K562 (cell line): ENCODE data around the gene MACROD2. TPM values are rescaled to one million over a fixed set of nuclear protein-coding genes. Genes with fewer than 3 reads are reported as not detected.

Experiments used
- CEBPZ ChIP-seq: fragments of 150-350 bp; IDR thresholded peaks from 2 replicates; pipeline ENCODE4 v1.6.1; 2014; ENCODE audit warnings: low read depth, mild to moderate bottlenecking, low read length, borderline replicate concordance
- COPS2 ChIP-seq: fragments of 450-650 bp; conservative IDR thresholded peaks from 2 replicates; pipeline ENCODE4 v1.6.1; 2016; ENCODE audit warnings: mild to moderate bottlenecking, moderate library complexity
- CSDE1 ChIP-seq, 2 experiments: fragments of 450-650 bp; IDR thresholded peaks; 2 replicates each; pipeline ENCODE4 v1.6.1; 2016; ENCODE audit warnings: mild to moderate bottlenecking in 1 of 2
- EGR1 ChIP-seq: fragments of 450-650 bp; conservative IDR thresholded peaks from 2 replicates; pipeline ENCODE4 v1.6.1; 2017; ENCODE audit warnings: mild to moderate bottlenecking
- NFXL1 ChIP-seq: fragments of 450-650 bp; formaldehyde crosslinking; IDR thresholded peaks from 2 replicates; pipeline ENCODE4 v1.4.0; 2021; ENCODE audit warnings: mild to moderate bottlenecking
- OTX1 ChIP-seq: fragments of 450-650 bp; formaldehyde crosslinking; IDR thresholded peaks from 2 replicates; pipeline ENCODE4 v1.4.0; 2022; ENCODE audit warnings: mild to moderate bottlenecking
- PRMT5 ChIP-seq: sonication (generic); formaldehyde crosslinking; IDR thresholded peaks from 2 replicates; pipeline ENCODE4 v1.5.0; 2020; ENCODE audit warnings: missing genetic modification reagents
- SNRNP70 ChIP-seq: fragments of 200-400 bp; formaldehyde crosslinking; optimal IDR thresholded peaks from 2 replicates; pipeline ENCODE3; 2017; ENCODE audit warnings: low read depth, low read length
- ZNF197 ChIP-seq: fragments of 200-800 bp; sonication (Bioruptor generic); IDR thresholded peaks from 2 replicates; pipeline ENCODE4 v1.6.1; 2016; ENCODE audit warnings: low read depth, missing genetic modification characterization, missing compliant biosample characterization
- ZNF449 ChIP-seq: fragments of 250-450 bp; sonication (Bioruptor Pico); IDR thresholded peaks from 2 replicates; pipeline ENCODE4 v1.8.0; 2022; ENCODE audit warnings: moderate library complexity, mild to moderate bottlenecking, inconsistent platforms
- polyA plus RNA-seq, 8 experiments: library from polyadenylated mRNA; depleted of rRNA in 4 of 8; stranded (reverse) in 5 of 8; unstranded in 3 of 8; fragments of >200 nt; fragmentation: Nextera tagmentation in 2 of 8; fragmentation: Illumina TruSeq in 1 of 8; extraction: Ambion mirVana in 2 of 8; extraction: Trizol in 1 of 8; gene quantifications; 2 replicates each; pipeline versions ENCODE4 v1.2.1 to v1.2.3, GENCODE V29; 2011 to 2014; ENCODE audit warnings: inconsistent platforms in 1 of 8, missing spikeins in 1 of 8
- total RNA-seq, 7 experiments: library from RNA; depleted of rRNA in 6 of 7; stranded (reverse); fragments of >200 nt in 6 of 7; fragmentation: Illumina TruSeq in 2 of 7; extraction: Trizol in 2 of 7; gene quantifications; 2 replicates each; pipeline versions ENCODE4 v1.2.1 to v1.2.3, GENCODE V29; 2011 to 2021; ENCODE audit warnings: low replicate concordance in 1 of 7
- TF ChIP-seq, protein P1 (sequence below): fragments of 250-450 bp; sonication (Bioruptor Pico); IDR thresholded peaks from 2 replicates; pipeline ENCODE4 v1.8.0; 2021; ENCODE audit warnings: moderate library complexity, mild to moderate bottlenecking, inconsistent platforms
- TF ChIP-seq, protein P2 (sequence below), 2 experiments: fragments of 250-450 bp in 1 of 2; fragments of 450-650 bp in 1 of 2; sonication (Bioruptor Pico) in 1 of 2; IDR thresholded peaks; 2 replicates each; pipeline versions ENCODE4 v1.6.1 to v1.8.0; 2016 to 2021; ENCODE audit warnings: mild to moderate bottlenecking in 2 of 2, moderate library complexity in 2 of 2, missing compliant biosample characterization in 1 of 2, missing genetic modification characterization in 1 of 2

MACROD2 gene
- total and polyA plus RNA-seq, 9 of the 15 experiments (the other 6 are each of a cell fraction or from before 2014, with no cell fraction given), result not detected

- no peak for TF ChIP-seq CEBPZ
- TF ChIP-seq, protein P1, sequence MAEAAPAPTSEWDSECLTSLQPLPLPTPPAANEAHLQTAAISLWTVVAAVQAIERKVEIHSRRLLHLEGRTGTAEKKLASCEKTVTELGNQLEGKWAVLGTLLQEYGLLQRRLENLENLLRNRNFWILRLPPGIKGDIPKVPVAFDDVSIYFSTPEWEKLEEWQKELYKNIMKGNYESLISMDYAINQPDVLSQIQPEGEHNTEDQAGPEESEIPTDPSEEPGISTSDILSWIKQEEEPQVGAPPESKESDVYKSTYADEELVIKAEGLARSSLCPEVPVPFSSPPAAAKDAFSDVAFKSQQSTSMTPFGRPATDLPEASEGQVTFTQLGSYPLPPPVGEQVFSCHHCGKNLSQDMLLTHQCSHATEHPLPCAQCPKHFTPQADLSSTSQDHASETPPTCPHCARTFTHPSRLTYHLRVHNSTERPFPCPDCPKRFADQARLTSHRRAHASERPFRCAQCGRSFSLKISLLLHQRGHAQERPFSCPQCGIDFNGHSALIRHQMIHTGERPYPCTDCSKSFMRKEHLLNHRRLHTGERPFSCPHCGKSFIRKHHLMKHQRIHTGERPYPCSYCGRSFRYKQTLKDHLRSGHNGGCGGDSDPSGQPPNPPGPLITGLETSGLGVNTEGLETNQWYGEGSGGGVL, result no peak
- TF ChIP-seq SNRNP70, result no peak
- TF ChIP-seq, protein P2, sequence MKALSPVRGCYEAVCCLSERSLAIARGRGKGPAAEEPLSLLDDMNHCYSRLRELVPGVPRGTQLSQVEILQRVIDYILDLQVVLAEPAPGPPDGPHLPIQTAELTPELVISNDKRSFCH (CRISPR knock-in tag; IDR thresholded peaks at IDR 0.05), result no peak
- TF ChIP-seq, protein P2 (tag; IDR thresholded peaks at IDR 0.05), result no peak
- TF ChIP-seq PRMT5 (CRISPR knock-in tag), result no peak
- TF ChIP-seq ZNF197 (CRISPR knock-in tag), result no peak
- TF ChIP-seq ZNF449 (CRISPR knock-in tag), result no peak
- no peak for TF ChIP-seq COPS2
- TF ChIP-seq NFXL1, result no peak
- TF ChIP-seq CSDE1 (IDR thresholded peaks at IDR 0.05), result no peak
- TF ChIP-seq EGR1, result no peak
- no peak for TF ChIP-seq OTX1
These were observed 337.6 kb downstream of the MACROD2 start (continued) for GRCh38 chr20:14332866-14333265.
